KOPT-K1 (cell line): ENCODE measurements around the gene SLC37A1.

Experiments used
- H3K27ac ChIP-seq: fragments of 200-600 bp; sonication (generic); 2 replicates; pipeline ENCODE4 v1.5.1; 2016; ENCODE audit warnings: antibody characterized with exemption, mild to moderate bottlenecking, low read depth, low read length; ENCODE audit not compliant: poor library complexity, severe bottlenecking
- H3K36me3 ChIP-seq: fragments of 200-600 bp; sonication (generic); 2 replicates; pipeline ENCODE4 v1.5.1; 2017; ENCODE audit warnings: antibody characterized with exemption, mild to moderate bottlenecking, low read length, moderate library complexity; ENCODE audit not compliant: insufficient read depth
- H3K9me3 ChIP-seq: fragments of 200-600 bp; sonication (generic); 2 replicates; pipeline ENCODE4 v1.5.1; 2017; ENCODE audit warnings: antibody characterized with exemption, low read length, mild to moderate bottlenecking; ENCODE audit not compliant: insufficient read depth, poor library complexity, severe bottlenecking

SLC37A1 gene

DNA sequence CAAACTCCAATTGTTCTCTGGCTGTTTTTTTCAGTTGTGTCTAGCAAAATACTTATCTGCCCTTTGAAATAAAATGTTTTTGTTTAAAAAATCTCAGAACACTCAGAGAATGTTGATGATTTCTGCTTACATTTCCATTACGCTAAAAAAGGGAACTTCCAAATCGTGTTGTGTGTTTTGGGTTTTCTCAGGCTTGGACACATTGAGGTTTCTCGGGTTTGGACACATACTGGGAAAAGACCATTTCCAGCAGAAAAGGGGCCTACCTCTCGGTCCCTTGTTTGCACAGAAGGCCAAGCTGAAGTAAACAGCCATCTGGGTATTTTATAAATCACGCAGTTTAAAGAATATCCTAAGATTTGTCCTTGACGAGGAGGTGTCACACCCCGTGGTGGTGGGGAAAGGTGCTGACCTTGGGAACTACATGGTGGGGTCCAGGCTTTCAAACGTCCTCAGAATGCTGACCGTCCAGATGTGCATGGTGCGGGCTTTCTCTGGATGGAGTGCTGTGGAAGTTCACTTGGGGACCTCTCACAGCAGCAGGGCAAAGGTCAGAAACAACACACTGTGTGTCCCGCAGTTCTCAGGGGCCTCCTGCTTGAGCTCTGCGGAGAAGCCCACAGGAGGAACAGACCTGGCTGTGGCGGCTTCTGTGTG, 67.8 kb downstream of the SLC37A1 start:
- Histone ChIP-seq H3K9me3 (peaks cover 12% of the 10 kb centered on the region), H3K36me3 (no peaks in the 10 kb centered on the region), H3K27ac (no peak overlapping the region)

DNA sequence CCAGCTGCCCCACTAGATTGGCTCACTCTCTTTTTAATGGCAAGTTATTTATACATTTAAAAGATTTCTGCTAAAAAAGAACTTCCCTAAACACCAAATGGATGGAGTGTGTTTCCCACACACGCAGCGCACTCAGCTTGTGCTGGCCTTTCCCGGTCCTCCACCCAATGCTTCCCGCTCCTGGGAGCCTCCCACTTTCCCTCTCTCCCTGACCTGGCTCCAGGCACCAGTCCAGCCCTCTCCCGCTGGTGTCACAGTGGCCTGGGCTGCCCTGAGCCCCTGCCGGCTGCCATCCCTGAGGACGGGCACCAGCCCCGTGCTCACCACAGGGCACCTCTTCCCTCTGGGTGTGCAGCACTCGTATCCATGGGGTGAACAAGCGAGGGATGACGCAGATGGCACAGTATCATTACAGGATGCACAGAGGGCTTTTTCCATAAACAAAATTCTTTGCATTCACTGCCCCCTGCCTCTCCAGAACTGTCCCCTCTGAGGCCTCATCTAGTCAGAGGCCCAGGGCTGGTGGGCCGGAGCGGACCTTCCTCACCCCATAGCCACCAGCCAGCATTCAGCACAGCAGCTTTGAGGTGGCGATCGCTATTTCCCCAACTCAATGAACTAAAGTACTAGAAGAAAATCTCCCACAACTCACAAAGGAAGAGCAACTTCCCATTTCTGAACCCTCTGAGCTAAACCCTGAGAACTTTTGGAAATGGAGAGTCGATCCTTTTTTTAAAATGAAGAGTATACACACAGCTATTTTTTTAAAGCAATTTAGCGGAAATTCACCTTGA, 68.5 kb downstream of the SLC37A1 start:
- Histone ChIP-seq H3K36me3 (no peaks in the 10 kb centered on the region), H3K9me3 (peaks cover 5% of the 10 kb centered on the region), H3K27ac (no peak overlapping the region)

DNA sequence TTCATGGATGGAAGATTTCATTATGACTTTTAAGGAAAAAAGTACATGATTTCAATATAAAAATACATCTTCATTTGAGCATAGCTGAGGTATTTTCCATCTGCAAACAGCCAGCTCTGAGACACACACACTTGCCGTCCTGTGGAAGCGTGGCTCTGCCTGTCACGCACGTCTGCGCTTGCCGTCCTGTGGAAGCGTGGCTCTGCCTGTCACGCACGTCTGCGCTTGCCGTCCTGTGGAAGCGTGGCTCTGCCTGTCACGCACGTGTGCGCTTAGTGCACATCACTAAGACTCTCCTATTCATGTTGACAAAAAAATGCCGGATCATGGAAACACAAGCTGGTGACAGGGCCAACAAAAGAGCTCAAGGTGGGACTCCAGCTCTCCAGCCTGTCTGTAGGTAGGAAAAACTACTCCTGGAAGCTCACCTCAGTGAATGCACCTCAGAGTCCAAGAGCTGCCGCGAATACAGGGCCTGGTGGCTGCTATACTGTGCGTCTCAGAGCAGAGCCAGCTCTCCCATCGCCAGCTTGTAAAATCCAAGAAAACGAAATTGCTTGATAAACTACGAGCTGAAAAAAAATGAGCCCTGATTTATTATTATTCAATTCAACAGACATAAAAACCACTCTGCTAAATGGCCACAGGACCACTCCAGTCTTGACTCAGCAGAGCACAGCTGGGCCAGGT, 69.3 kb downstream of the SLC37A1 start:
- Histone ChIP-seq H3K27ac (no peak overlapping the region), H3K36me3 (no peaks in the 10 kb centered on the region), H3K9me3 (no peaks in the 10 kb centered on the region)

DNA sequence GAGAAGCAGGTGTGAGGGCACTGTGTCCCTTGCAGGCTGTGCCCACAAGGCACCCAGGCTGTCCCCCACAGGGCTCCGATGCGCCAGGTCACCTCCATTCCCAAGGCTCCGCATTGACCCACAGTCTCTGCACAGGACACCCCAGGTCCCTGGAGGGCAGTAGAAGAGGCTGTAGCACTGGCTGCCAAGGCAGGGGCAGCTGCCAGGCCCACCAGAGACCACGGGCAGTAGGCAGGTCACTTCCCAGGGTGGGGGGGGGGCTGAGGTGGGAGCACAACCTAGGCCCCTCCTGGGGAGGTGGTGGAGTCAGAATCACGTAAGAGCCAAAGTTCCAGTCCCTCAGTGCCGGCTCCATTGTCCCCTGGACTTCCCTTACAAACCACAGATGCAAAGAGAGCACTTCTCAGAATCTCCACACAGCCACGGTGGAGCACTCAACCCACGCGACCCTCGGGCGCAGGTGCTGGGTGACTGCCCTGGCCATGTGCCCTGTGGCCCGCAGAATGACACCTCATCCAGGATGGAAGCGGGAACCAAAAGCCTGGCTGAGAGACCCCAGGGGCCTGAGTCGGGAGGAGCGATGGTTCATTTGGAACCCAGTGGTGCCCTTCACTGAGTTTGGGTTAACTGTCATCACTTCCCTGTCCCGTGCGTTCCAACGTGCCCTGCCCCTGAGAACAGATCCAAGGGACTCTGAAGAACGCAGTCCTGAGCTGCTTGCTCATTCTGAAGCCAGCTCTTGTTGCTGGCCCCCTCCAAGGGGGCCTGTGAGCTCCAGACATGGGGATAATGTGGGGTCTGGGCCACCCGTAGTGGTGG, 70.0 kb downstream of the SLC37A1 start:
- Histone ChIP-seq H3K36me3 (no peaks in the 10 kb centered on the region), H3K27ac (no peak overlapping the region), H3K9me3 (no peaks in the 10 kb centered on the region)

DNA sequence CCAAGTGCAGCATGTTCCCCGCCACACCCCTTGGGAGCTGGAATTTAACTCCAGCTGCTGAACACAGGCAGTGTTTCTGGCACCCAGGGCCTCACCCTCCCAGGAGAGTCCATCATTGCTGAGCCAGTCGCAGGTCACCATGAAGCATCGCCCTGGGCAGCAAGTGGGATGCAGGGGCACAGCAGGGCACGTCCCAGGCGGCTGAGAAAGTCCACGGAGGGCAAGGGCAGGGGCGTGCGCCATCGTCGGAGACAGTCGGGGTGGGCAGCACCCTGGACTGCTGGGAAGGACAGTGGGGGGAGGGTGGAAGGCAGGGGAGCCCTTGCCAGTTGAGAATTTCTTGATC, 70.6 kb downstream of the SLC37A1 start:
- Histone ChIP-seq H3K36me3 (no peaks in the 10 kb centered on the region), H3K9me3 (no peaks in the 10 kb centered on the region), H3K27ac (no peak overlapping the region)

DNA sequence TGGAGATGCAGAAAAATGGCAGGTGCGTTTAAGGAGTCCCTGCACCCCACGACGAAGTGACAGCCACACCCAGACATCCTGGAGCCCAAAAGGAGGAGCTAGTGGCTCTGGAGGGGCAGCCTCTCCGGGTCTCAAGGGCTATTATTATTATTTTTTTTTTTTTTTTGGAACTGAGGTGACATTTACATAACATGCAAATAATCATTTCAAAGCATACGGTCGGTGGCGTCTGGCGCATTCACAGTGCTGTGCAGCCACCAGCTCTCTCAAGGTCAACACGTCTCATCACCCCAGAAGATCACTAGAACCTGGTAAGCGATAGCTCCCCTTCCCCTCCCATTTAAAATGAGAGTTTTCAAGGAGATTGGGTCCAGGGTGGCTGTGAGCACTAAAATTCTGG, 72.2 kb downstream of the SLC37A1 start:
- Histone ChIP-seq H3K36me3 (no peaks in the 10 kb centered on the region), H3K9me3 (no peaks in the 10 kb centered on the region), H3K27ac (no peak overlapping the region)

DNA sequence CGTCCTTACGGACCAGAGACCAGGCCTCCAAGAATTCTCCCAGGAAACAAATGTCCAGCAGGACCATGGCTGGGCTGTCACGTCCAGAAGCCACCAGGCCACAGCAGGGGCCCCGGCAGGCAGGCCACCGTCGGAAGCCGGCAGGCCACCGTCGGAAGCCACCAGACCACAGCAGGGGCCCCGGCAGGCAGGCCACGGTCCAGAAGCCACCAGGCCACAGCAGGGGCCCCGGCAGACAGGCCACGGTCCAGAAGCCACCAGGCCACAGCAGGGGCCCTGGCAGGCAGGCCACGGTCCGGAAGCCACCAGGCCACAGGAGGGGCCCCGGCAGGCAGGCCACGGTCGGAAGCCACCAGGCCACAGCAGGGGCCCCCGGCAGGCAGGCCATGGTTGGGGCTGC, 72.8 kb downstream of the SLC37A1 start:
- H3K27ac ChIP-seq = no peak overlapping the region
- no peaks in the 10 kb centered on the region for H3K36me3 ChIP-seq
- no peaks in the 10 kb centered on the region for H3K9me3 ChIP-seq

DNA sequence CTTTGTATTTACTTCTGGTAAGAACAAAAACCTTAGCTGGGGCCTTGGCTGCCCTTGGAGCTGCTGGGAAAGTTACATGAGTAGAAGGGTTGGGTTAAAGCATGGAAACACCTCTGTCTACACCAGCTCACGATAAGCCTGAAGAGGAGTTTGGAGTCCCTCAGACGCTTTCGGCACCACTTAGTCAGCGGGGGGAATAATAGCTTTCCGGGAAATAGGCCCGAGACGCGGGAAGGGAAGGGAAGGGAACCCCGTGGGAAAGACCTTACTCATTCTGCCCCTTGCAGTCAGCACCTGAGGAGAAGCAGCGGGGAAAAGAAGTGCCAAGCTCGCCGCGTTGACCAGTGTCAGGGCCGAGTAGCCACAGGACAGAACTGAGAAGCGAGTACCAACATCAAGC, 73.4 kb downstream of the SLC37A1 start:
- Histone ChIP-seq H3K36me3 (no peaks in the 10 kb centered on the region), H3K9me3 (no peaks in the 10 kb centered on the region)

DNA sequence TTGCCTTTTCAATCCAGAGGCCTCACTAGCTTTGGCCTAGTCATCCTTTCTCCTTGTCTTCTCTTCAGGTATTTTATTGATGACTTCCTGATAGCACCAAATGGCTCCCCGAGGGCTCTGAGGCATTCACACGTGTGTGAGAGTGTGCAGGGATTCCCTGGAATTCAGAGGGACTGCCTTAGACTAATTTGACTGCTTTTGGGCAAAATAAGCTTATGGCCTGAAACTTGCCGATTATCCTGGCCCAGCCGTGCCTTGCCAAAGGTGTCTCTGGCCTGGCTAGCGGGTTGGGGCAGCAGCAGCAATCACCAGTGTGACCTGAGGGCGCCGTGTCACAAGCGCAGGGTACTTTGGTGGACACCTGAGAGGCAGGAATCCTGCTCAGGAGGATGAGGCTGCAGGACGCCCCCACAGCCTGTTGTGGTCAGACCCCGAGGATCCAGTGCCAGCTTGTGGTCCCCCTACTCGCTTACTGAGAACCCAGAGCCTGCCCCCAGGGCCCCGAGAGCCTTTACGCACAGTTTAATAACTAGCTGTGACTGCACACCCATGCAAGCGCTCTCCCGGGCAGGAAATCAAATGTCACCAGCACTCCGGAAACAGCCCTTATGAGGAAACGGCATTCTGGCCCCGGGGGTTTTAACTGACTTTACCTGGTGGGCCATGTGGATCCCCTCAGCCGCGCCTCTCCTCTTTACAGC, 76.9 kb downstream of the SLC37A1 start:
- no peaks in the 10 kb centered on the region for H3K9me3 ChIP-seq
- peak overlapping the region; percentile 83 for H3K27ac ChIP-seq
- no peaks in the 10 kb centered on the region for H3K36me3 ChIP-seq

More for the DNA sequence above, 73.4 kb downstream of the SLC37A1 start:
- H3K27ac ChIP-seq = no peak overlapping the region

DNA sequence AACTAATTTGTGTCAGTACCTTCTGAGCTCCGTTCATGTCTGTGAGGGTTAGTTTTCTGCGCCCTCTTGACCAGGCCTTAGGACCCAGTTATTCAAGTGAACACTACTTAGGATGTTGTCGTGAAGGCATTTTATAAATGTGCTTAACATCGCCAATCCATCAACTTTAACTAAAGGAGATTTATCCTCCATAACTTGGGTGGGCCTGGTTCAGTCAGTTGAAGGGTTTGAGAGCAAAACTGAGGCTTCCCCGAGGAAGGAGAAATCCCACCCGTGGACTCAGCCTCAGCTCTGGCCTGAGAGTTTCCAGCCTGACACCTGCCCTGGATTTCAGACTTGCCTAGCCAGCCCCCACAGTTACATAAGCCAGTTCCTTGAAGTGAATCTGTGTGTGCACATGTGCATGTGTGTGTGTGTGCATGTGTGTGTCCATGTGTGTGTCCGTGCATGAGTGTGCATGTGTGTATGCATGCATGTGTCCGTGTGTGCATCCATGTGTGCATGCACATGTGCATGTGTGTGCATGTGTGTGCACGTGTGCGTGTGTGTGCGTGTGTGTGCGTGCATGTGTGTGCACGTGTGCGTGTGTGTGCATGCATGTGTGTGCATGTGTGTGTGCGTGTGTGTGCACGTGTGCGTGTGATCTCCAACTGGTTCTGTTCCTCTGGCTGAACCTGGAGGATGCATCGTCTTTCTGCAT, 77.7 kb downstream of the SLC37A1 start:
- Histone ChIP-seq H3K36me3 (no peaks in the 10 kb centered on the region), H3K27ac (peak overlapping the region; percentile 83), H3K9me3 (no peaks in the 10 kb centered on the region)

DNA sequence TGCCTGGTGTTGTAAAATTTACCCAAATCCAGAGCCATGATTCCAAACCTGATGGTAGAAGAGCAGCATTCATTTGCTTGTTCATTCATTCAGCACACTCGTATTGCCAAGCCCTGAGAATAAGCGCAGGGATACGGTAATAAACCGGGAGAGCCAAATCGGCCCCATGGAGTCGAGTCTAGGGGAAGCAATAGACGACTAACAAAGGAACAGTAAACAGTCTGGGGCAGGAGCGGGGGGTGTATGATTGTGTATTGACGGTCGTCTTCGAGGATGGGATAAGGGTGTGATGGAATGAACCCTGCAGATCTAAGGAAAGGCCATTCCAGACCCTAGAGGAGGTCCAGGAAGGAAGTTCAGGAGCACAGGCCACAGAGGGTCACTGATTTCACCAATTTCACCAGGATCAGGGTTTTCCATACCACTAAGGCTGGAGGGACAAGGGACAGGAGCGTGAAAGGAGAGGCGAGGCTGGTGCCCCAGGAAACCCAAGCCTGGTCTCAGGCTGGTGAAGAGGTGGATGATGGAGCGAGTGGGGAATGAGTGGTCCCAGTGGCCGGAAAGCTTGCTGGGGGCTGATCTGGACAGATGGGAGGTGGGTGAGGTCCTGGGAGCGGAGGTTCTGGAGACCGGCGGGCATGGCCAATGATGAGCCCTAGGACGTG, 78.6 kb downstream of the SLC37A1 start:
- peak overlapping the region; percentile 83 for H3K27ac ChIP-seq

DNA sequence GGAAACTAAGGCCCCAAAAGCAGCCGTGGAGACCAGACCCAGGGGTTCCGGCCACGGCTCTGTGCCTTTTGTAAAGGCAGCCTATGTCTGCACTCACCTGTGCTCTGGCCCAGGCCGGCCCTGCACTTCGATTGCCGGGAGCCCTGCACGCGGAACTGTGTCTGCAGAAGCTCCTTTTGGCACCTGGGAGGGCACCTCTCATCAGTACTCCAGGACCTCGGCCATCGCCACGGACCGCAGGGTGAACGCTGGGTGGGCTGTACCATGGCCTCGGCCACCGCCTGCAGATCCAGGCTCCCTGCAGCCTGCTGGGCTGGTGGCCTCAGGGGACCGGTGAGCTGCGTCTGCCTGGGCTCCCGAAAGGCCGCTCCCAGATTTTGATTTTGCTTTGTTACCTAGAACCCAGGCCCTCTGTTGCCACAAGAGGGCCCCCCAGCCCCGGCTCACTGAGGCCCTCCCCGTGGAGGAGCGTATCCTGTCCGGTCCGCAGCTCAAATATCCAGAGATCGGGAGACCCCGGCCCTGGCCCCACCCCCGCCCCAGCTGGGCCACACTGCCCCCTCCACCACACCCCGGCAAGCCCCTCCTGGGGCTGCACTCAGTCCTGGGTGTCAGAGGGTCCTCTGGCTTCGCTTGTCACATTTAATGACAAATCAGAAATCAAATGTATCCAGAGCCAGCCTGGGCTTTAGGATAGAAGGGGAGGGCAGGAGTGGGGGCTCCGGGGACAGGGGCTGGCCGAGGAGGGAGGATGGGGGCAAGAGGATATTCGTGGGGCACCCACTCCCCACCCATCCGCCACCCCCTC, 79.6 kb downstream of the SLC37A1 start:
- H3K36me3 ChIP-seq = no peaks in the 10 kb centered on the region
- H3K27ac ChIP-seq = peak overlapping the region; percentile 83
- H3K9me3 ChIP-seq = no peaks in the 10 kb centered on the region

More for the DNA sequence above, 78.6 kb downstream of the SLC37A1 start:
- H3K9me3 ChIP-seq = no peaks in the 10 kb centered on the region
- no peaks in the 10 kb centered on the region for H3K36me3 ChIP-seq
